HCT116 (cell line): ENCODE results near the gene RPUSD3. TPM values are rescaled to one million over a fixed set of nuclear protein-coding genes. Genes with fewer than 3 reads are reported as not detected.
"Not testable (repeated sequence)": the region's sequence is repeated elsewhere in the genome, so short reads cannot be mapped to it uniquely, and the experiment has no call there.

Experiments used
- ATAC-seq: fragments of 200-7000 bp; cut with Tn5 transposase; 2 replicates; pipeline ENCODE4 v1.9.1; 2020; ENCODE audit warnings: mild to moderate bottlenecking, moderate library complexity
- BruUV-seq: library from RNA; stranded (reverse); fragments of 400-500 nt; replicated peaks from 2 replicates; lab custom pipeline; 2021; lab: Mats Ljungman, UMichigan
- CTCF ChIA-PET: fragments of 300-600 bp; sonication (Branson Sonifier 250); formaldehyde crosslinking; loops from one replicate; lab custom pipeline; 2021; ENCODE audit warnings: antibody characterized with exemption; lab: Charles Lee
- POLR2A ChIA-PET: fragments of 300-600, 350-600 bp; sonication (Branson Sonifier 250); formaldehyde crosslinking; loops from one replicate; lab custom pipeline; 2021; ENCODE audit warnings: antibody characterized with exemption; lab: Charles Lee
- RAD21 ChIA-PET, 2 experiments: fragments of 300-600 bp; sonication (Branson Sonifier 250); formaldehyde crosslinking; loops; one replicate each; lab custom pipeline; 2023; ENCODE audit warnings: low total read pairs in 2 of 2; ENCODE audit not compliant: uncharacterized antibody in 2 of 2, unreplicated experiment in 2 of 2, low non-redundant PET in 1 of 2; lab: Charles Lee
- DNase-seq: peaks from one replicate; pipeline ENCODE4 v3.0.0-alpha.2; 2010; ENCODE audit warnings: low read depth, low spot score
- H2AFZ ChIP-seq: fragments of 200-600 bp; shearing (Covaris generic), sonication (generic); 2 replicates; pipeline ENCODE4 v1.6.1; 2017; ENCODE audit warnings: low read depth, mixed run types, mixed read lengths, antibody characterized with exemption, low read length; ENCODE audit not compliant: poor library complexity, severe bottlenecking
- H3K27ac ChIP-seq: 2 replicates; pipeline ENCODE4 v1.5.1; 2012; ENCODE audit warnings: low read depth, low read length
- H3K27me3 ChIP-seq: fragments of 200-600 bp; sonication (generic); 2 replicates; pipeline ENCODE4 v1.6.1; 2016; ENCODE audit warnings: mixed run types, low read length, mixed read lengths; ENCODE audit not compliant: insufficient read depth
- H3K36me3 ChIP-seq, 2 experiments: fragments of 200-500 bp in 1 of 2; fragments of 200-600 bp in 1 of 2; sonication (Bioruptor generic) in 1 of 2; sonication (generic) in 1 of 2; 2 replicates each; pipeline versions ENCODE4 v1.5.1 to v1.6.1; 2014 to 2016; ENCODE audit warnings: low read length in 2 of 2, inconsistent platforms in 1 of 2, mixed read lengths in 1 of 2, mixed run types in 1 of 2; ENCODE audit not compliant: insufficient read depth in 2 of 2, control insufficient read depth in 1 of 2
- H3K4me1 ChIP-seq, 2 experiments: fragments of 200-600 bp in 1 of 2; sonication (generic) in 1 of 2; 2 replicates each; pipeline versions ENCODE4 v1.5.1 to v1.6.1; 2012 to 2017; ENCODE audit warnings: low read length in 2 of 2, inconsistent platforms in 1 of 2, mild to moderate bottlenecking in 1 of 2, mixed read lengths in 1 of 2, mixed run types in 1 of 2, moderate library complexity in 1 of 2; ENCODE audit not compliant: insufficient read depth in 2 of 2, control insufficient read depth in 1 of 2
- H3K4me2 ChIP-seq: fragments of 200-600 bp; sonication (generic); 2 replicates; pipeline ENCODE4 v1.6.1; 2017; ENCODE audit warnings: mixed run types, low read length, mixed read lengths
- H3K4me3 ChIP-seq, 2 experiments: fragments of 200-600 bp in 1 of 2; sonication (generic) in 1 of 2; replicated peaks in 1 of 2; 2 replicates each; pipeline ENCODE4 v1.5.1; 2011 to 2016; ENCODE audit warnings: low read length in 2 of 2, control low read depth in 1 of 2, low read depth in 1 of 2, mild to moderate bottlenecking in 1 of 2, mixed read lengths in 1 of 2, mixed run types in 1 of 2
- H3K79me2 ChIP-seq: fragments of 200-600 bp; sonication (generic); 2 replicates; pipeline ENCODE4 v1.6.1; 2017; ENCODE audit warnings: mild to moderate bottlenecking, mixed run types, low read length, moderate library complexity, mixed read lengths; ENCODE audit not compliant: insufficient read depth
- H3K9ac ChIP-seq: fragments of 200-600 bp; sonication (generic); 2 replicates; pipeline ENCODE4 v1.6.1; 2016; ENCODE audit warnings: low read length, mixed read lengths
- H3K9me2 ChIP-seq: fragments of 200-600 bp; sonication (generic), shearing (Covaris generic); 2 replicates; pipeline ENCODE4 v1.6.1; 2017; ENCODE audit warnings: mixed run types, mild to moderate bottlenecking, moderate library complexity; ENCODE audit not compliant: insufficient read depth
- H3K9me3 ChIP-seq, 2 experiments: fragments of 200-500 bp in 1 of 2; fragments of 200-600 bp in 1 of 2; sonication (Bioruptor generic) in 1 of 2; sonication (generic) in 1 of 2; 2 replicates each; pipeline ENCODE4 v1.6.1; 2014 to 2017; ENCODE audit warnings: low read length in 2 of 2, mixed read lengths in 2 of 2, inconsistent platforms in 1 of 2, low read depth in 1 of 2, mild to moderate bottlenecking in 1 of 2, mixed run types in 1 of 2, moderate library complexity in 1 of 2; ENCODE audit not compliant: control insufficient read depth in 1 of 2, insufficient read depth in 1 of 2
- H4K20me1 ChIP-seq: fragments of 200-600 bp; sonication (generic), shearing (Covaris generic); 2 replicates; pipeline ENCODE4 v1.6.1; 2017; ENCODE audit warnings: mixed run types, mild to moderate bottlenecking, moderate library complexity; ENCODE audit not compliant: insufficient read depth
- CBX3 ChIP-seq: IDR thresholded peaks from 2 replicates; pipeline ENCODE4 v1.6.1; 2012; ENCODE audit warnings: low read depth
- CEBPB ChIP-seq: IDR thresholded peaks from 2 replicates; pipeline ENCODE4 v1.6.1; 2012; ENCODE audit warnings: low read depth
- CTCF ChIP-seq, 3 experiments: fragments of 200-600 bp in 1 of 3; sonication (generic) in 1 of 3; IDR thresholded peaks in 2 of 3; conservative IDR thresholded peaks in 1 of 3; 2 replicates each; pipeline ENCODE4 v1.5.1; 2012 to 2017; ENCODE audit warnings: low read depth in 2 of 3, low read length in 2 of 3, antibody characterized with exemption in 1 of 3, borderline replicate concordance in 1 of 3, control low read depth in 1 of 3, mild to moderate bottlenecking in 1 of 3, mixed read lengths in 1 of 3, mixed run types in 1 of 3, moderate library complexity in 1 of 3; ENCODE audit not compliant: insufficient read depth in 1 of 3
- EZH2 ChIP-seq: fragments of 200-600 bp; sonication (generic); IDR thresholded peaks from 2 replicates; pipeline ENCODE4 v1.6.1; 2017; ENCODE audit warnings: antibody characterized with exemption, mixed run types
- FOSL1 ChIP-seq: IDR thresholded peaks from 2 replicates; pipeline ENCODE4 v1.6.1; 2012; ENCODE audit warnings: low read depth
- JUND ChIP-seq: IDR thresholded peaks from 2 replicates; pipeline ENCODE4 v1.6.1; 2012
- ZFX ChIP-seq: fragments of 450-650 bp; IDR thresholded peaks from 2 replicates; pipeline ENCODE4 v1.6.1; 2017
- intact Hi-C: fragments of 100-400 bp; cut with micrococcal nuclease; formaldehyde crosslinking; loops from 2 replicates; pipeline ENCODE4 v1.10.0; 2022
- total RNA-seq: library from RNA; stranded (reverse); gene quantifications from one replicate; pipeline ENCODE4 v1.2.1, GENCODE V29; 2021; ENCODE audit not compliant: unreplicated experiment
- TF ChIP-seq, protein P1 (sequence below): IDR thresholded peaks from 2 replicates; pipeline ENCODE4 v1.6.1; 2012

RPUSD3 gene
- total RNA-seq, 1 experiment from 2014 or later = 58.0 TPM

GRCh38 chr3:9875448-9875847 lies 31.6 kb upstream of the RPUSD3 start:
- Histone ChIP-seq H2AFZ (no peak overlapping the region), H3K4me2 (no peak overlapping the region), H4K20me1 (no peaks in the 10 kb centered on the region), H3K4me1 (peaks cover 0 to 41% of the 10 kb centered on the region in 2 experiments; a peak in 2 of 4 replicates), H3K27ac (no peak overlapping the region), H3K4me3 (no peak overlapping the region), H3K36me3 (no peaks in the 10 kb centered on the region), H3K9me3 (no peaks in the 10 kb centered on the region), H3K9ac (no peak overlapping the region), H3K27me3 (no peaks in the 10 kb centered on the region), H3K9me2 (no peaks in the 10 kb centered on the region), H3K79me2 (no peaks in the 10 kb centered on the region)
- TF ChIP-seq, protein P1, sequence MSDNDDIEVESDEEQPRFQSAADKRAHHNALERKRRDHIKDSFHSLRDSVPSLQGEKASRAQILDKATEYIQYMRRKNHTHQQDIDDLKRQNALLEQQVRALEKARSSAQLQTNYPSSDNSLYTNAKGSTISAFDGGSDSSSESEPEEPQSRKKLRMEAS = no peak
- TF ChIP-seq CEBPB (no peak), CBX3 (no peak), ZFX (no peak), JUND (no peak), FOSL1 (no peak), CTCF (IDR thresholded peaks at IDR 0.05 in 2 of 3, conservative IDR thresholded peaks at IDR 0.05 in 1 of 3; ENCODE audit: borderline replicate concordance in 1 of 3, insufficient read depth in 1 of 3, low read depth in 2 of 3, low read length in 2 of 3) (no peak), EZH2 (no peak)
- RAD21 ChIA-PET = no interaction called here
- CTCF ChIA-PET = no interaction called here
- intact Hi-C loops = no loop called here
- no peak for ATAC-seq
- POLR2A ChIA-PET = no interaction called here
- no peak for DNase-seq
- BruUV-seq = no TSS peak

GRCh38 chr3:9872067-9872466 lies 28.3 kb upstream of the RPUSD3 start:
- peak; percentile 67; the same call in 1 of the 2 replicates for ATAC-seq
- intact Hi-C loops = not testable (repeated sequence)

More at GRCh38 chr3:9872067-9872466, 28.3 kb upstream of the RPUSD3 start:
- H3K9ac ChIP-seq, CTCF ChIA-PET, H3K79me2 ChIP-seq, H3K9me3 ChIP-seq, POLR2A ChIA-PET, H4K20me1 ChIP-seq, H3K4me3 ChIP-seq, H3K9me2 ChIP-seq, H3K36me3 ChIP-seq, DNase-seq, RAD21 ChIA-PET, H3K27ac ChIP-seq, BruUV-seq: not testable (repeated sequence)
- Histone ChIP-seq H3K4me2 (peak overlapping the region; percentile 43), H2AFZ (peak overlapping the region; percentile 71), H3K4me1 (peaks cover 0 to 20% of the 10 kb centered on the region in 2 experiments; a peak in 2 of 4 replicates)
- peak; percentile 63 for TF ChIP-seq FOSL1
- TF ChIP-seq, all 23 proteins: peak for 1; not testable (repeated sequence) for 22
- not testable (repeated sequence) for H3K27me3 ChIP-seq
